ENCODE data around the gene INIP. TPM values are rescaled to one million over a fixed set of nuclear protein-coding genes. Genes with fewer than 3 reads are reported as not detected.

Gene INIP
- total RNA-seq, 5 donors from 2014 or later (not counting 1 experiment from before 2014, with no cell fraction given), result 13.6 to 27.4 (median 22.6) TPM

DNA sequence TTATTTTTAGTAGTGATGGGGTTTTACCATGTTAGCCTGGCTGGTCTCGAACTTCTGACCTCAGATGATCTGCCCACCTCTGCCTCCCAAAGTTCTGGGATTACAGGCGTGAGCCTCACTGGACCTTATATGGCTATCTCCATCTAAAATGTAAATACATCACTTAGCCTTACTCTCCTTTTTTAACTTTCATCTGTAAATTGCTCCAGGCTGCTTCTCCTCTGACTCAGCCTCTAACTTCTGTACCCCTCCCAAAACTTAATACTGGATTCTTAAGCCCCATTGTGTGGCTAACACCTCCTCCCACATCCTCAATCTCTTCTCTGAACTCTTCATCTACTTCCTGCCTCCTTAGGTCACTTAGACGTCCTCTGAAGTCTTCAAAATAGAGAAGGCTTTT is 36.7 kb upstream of the INIP start:
- ATAC-seq (replicated peaks in 1 of 4), result peak; percentile 39 to 63 (median 50)
- Histone ChIP-seq H3K4me1 (ENCODE audit: control insufficient read depth in 1 of 2, extremely low read depth in 1 of 2, insufficient read depth in 2 of 2, low read length in 2 of 2) (peaks cover 18 to 61% of the 10 kb centered on the region in 2 experiments), H3K36me3 (ENCODE audit: control insufficient read depth in 2 of 2, extremely low read depth in 1 of 2, insufficient read depth in 1 of 2, low read length in 1 of 2) (no peaks in the 10 kb centered on the region), H3K27ac (ENCODE audit: low read length) (no peak overlapping the region), H3K9me3 (no peaks in the 10 kb centered on the region), H3K27me3 (replicated peaks in 1 of 2; ENCODE audit: control insufficient read depth in 2 of 2, extremely low read depth in 1 of 2, insufficient read depth in 2 of 2, low read length in 1 of 2) (no peaks in the 10 kb centered on the region), H3K4me3 (ENCODE audit: control insufficient read depth in 1 of 2, extremely low read depth in 1 of 2, low read length in 1 of 2) (no peak overlapping the region)
- POLR2A ChIA-PET, result no interaction called here
- WGBS (ENCODE audit: insufficient coverage), result 22% methylated on average over 1 of the region's 3 CpGs
- H3K4me3 Mint-ChIP-seq, result peak overlapping the region; percentile 7 to 55 (median 10)
- peak overlapping the region; percentile 74 to 75 for H3K27ac Mint-ChIP-seq
- peaks cover 5% of the 10 kb centered on the region for H3K36me3 Mint-ChIP-seq
- H3K27me3 Mint-ChIP-seq, result no peaks in the 10 kb centered on the region
- H3K4me1 Mint-ChIP-seq, result peaks cover 72 to 82% (median 76%) of the 10 kb centered on the region in 3 donors
- DNase-seq, result peak in 20 of 35 experiments; percentile 5 to 73 (median 22)
- H3K9me3 Mint-ChIP-seq, result no peaks in the 10 kb centered on the region
- CTCF ChIA-PET, result no interaction called here

DNA sequence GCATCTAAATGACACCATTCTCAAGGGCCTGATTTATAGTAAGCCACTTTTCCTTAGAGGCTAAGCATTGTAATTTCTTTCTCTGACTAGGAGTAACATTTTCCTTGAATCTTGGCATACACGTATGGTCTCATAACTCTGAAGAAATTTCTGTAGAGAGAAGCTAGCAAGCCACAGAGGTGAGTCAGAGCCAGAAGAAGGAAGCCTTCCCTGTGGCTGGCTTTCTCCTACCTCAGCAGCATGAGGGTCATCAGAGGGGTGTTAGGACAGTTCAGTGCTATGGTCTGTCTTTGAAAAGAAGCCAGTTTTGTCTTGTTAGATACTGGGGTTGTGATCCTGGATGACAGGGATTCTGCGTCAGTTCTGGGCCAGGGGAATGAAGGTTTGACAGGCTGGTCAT is 35.8 kb upstream of the INIP start:
- H3K4me1 ChIP-seq (ENCODE audit: control insufficient read depth in 1 of 2, extremely low read depth in 1 of 2, insufficient read depth in 2 of 2, low read length in 2 of 2), result peaks cover 20 to 56% of the 10 kb centered on the region in 2 experiments

DNA sequence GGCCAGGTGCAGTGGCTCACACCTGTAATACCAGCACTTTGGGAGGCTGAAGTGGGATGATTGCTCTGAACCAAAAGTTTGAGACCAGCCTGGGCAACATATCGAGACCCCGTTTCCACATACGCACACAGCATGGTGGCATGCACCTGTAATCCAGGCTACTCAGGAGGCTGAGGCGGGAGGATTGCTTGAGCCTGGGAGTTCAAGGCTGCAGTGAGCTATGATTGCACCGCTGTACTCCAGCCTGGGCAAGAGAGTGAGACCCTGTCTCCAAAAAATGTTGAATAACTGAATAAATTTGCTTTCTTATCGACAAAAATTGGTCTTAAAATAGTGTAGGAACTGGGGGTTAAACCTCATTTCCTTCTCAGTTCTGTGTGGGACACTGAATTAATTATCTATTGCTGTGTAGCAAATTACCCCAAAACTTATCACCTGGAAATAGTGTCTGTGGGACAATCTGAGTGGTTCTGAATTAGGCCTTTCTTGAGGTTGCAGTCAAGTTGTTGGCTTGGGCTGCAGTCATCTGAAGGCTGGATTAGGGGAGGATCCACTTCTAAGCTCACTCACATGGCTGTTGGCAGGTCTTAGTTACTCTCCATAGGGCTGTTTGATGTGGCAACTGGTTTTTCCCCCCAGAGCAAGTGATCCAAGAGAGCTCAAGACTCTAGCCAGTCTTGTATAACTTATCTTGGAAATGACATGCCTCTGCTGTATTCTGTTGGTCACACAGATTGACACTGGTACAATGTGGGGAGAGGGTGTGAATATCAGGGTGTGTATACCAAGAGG is 34.6 kb upstream of the INIP start:
- ChIA-PET POLR2A (interaction anchor here in 1 of 2 donors (0.6 kb wide), 1 partner anchor 49 kb away, joined by 4 read pairs; no protein-coding TSS in a partner anchor), CTCF (no interaction called here)
- no peaks in the 10 kb centered on the region for H3K36me3 Mint-ChIP-seq
- DNase-seq (peak in 1 of 35 experiments; percentile 8), ATAC-seq (replicated peaks in 1 of 4) (no peak)
- peaks cover 20 to 54% of the 10 kb centered on the region in 2 experiments for H3K4me1 ChIP-seq (ENCODE audit: control insufficient read depth in 1 of 2, extremely low read depth in 1 of 2, insufficient read depth in 2 of 2, low read length in 2 of 2)
- H3K4me1 Mint-ChIP-seq, result peaks cover 72 to 85% (median 75%) of the 10 kb centered on the region in 3 donors
- H3K36me3 ChIP-seq (ENCODE audit: control insufficient read depth in 2 of 2, extremely low read depth in 1 of 2, insufficient read depth in 1 of 2, low read length in 1 of 2), result no peaks in the 10 kb centered on the region
- 80% methylated on average over 5 of the region's 6 CpGs for WGBS (ENCODE audit: insufficient coverage)
- peak overlapping the region in 1 of 2 donors; percentile 76 for H3K27ac Mint-ChIP-seq
- H3K27me3 Mint-ChIP-seq, result no peaks in the 10 kb centered on the region
- no peak overlapping the region for H3K27ac ChIP-seq (ENCODE audit: low read length)
- no peaks in the 10 kb centered on the region for H3K27me3 ChIP-seq (replicated peaks in 1 of 2; ENCODE audit: control insufficient read depth in 2 of 2, extremely low read depth in 1 of 2, insufficient read depth in 2 of 2, low read length in 1 of 2)
- H3K9me3 Mint-ChIP-seq, result no peaks in the 10 kb centered on the region
- no peaks in the 10 kb centered on the region for H3K9me3 ChIP-seq
- H3K4me3 Mint-ChIP-seq, result peak overlapping the region; percentile 80 to 87 (median 84)
- H3K4me3 ChIP-seq (ENCODE audit: control insufficient read depth in 1 of 2, extremely low read depth in 1 of 2, low read length in 1 of 2), result no peak overlapping the region

More for the DNA sequence above, 35.8 kb upstream of the INIP start:
- H3K27me3 ChIP-seq (replicated peaks in 1 of 2; ENCODE audit: control insufficient read depth in 2 of 2, extremely low read depth in 1 of 2, insufficient read depth in 2 of 2, low read length in 1 of 2), result no peaks in the 10 kb centered on the region
- no peak overlapping the region for H3K4me3 ChIP-seq (ENCODE audit: control insufficient read depth in 1 of 2, extremely low read depth in 1 of 2, low read length in 1 of 2)
- no peak for ATAC-seq (replicated peaks in 1 of 4)
- no peaks in the 10 kb centered on the region for H3K9me3 ChIP-seq
- DNase-seq, result no peak
- Mint-ChIP-seq H3K9me3 (no peaks in the 10 kb centered on the region), H3K36me3 (peaks cover 5% of the 10 kb centered on the region), H3K27me3 (no peaks in the 10 kb centered on the region), H3K27ac (peak overlapping the region in 1 of 2 donors; percentile 74), H3K4me3 (peak overlapping the region in 1 of 3 donors; percentile 17), H3K4me1 (peaks cover 75 to 85% (median 77%) of the 10 kb centered on the region in 3 donors)
- H3K27ac ChIP-seq (ENCODE audit: low read length), result no peak overlapping the region
- POLR2A ChIA-PET, result no interaction called here
- WGBS (ENCODE audit: insufficient coverage), result 100% methylated on average over 1 of the region's 2 CpGs
- no peaks in the 10 kb centered on the region for H3K36me3 ChIP-seq (ENCODE audit: control insufficient read depth in 2 of 2, extremely low read depth in 1 of 2, insufficient read depth in 1 of 2, low read length in 1 of 2)
- CTCF ChIA-PET, result interaction anchor here in 1 of 2 donors (0.5 kb wide), 1 partner anchor 36 kb away, joined by 6 read pairs; the partner anchor contains the start of gene INIP

DNA sequence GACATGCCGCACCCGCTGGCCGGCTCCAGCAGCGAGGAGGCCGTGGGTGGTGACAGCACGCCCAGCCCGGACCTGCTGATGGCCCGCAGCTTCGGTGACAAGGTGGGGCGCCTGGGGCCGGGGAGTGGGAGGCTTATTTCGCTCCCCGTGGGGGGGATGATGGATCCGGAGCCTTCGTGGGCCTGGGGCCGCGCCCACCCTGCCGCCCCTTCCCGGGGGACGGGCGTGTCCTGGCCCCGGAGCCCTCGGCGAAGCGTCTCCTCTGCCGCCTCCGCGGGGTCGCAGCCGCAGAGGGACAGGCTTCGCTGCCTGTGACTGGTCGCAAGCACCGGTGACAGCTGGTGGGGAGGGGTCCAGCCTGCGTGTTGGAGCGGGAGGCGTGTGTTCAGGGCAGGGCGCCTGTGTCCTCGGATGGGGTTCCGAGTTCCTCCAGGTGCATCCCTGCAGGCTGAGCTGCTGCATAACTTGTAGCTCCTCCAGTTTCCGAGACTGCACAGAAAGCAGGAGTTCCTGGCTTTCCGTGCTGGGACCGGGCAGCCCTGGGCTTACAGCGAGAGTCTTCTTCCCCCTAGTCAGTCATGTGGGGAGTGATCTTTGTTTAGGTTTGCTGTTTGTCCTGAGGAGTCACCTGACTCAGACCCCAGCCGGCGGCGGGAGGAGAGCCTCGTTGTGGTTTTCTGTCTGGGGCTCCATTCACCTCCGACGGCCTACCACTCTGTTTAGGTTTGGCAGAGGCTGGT is 33.3 kb upstream of the INIP start:
- H3K36me3 Mint-ChIP-seq, result no peaks in the 10 kb centered on the region
- peaks cover 65 to 72% (median 67%) of the 10 kb centered on the region in 3 donors for H3K4me1 Mint-ChIP-seq
- Histone ChIP-seq H3K9me3 (no peaks in the 10 kb centered on the region), H3K27ac (ENCODE audit: low read length) (no peak overlapping the region), H3K36me3 (ENCODE audit: control insufficient read depth in 2 of 2, extremely low read depth in 1 of 2, insufficient read depth in 1 of 2, low read length in 1 of 2) (no peaks in the 10 kb centered on the region), H3K4me3 (ENCODE audit: control insufficient read depth in 1 of 2, extremely low read depth in 1 of 2, low read length in 1 of 2) (peak overlapping the region; percentile 72 to 85), H3K4me1 (ENCODE audit: control insufficient read depth in 1 of 2, extremely low read depth in 1 of 2, insufficient read depth in 2 of 2, low read length in 2 of 2) (peaks cover 20 to 54% of the 10 kb centered on the region in 2 experiments), H3K27me3 (replicated peaks in 1 of 2; ENCODE audit: control insufficient read depth in 2 of 2, extremely low read depth in 1 of 2, insufficient read depth in 2 of 2, low read length in 1 of 2) (no peaks in the 10 kb centered on the region)
- H3K9me3 Mint-ChIP-seq, result no peaks in the 10 kb centered on the region
- H3K27me3 Mint-ChIP-seq, result no peaks in the 10 kb centered on the region
- WGBS (ENCODE audit: insufficient coverage), result under 1% methylated on average over 48 of the region's 49 CpGs
- ATAC-seq (replicated peaks in 1 of 4), result peak; percentile 2 to 12 (median 5)
- DNase-seq, result peak in 25 of 35 experiments; percentile 2 to 59 (median 18)
- H3K4me3 Mint-ChIP-seq, result peak overlapping the region; percentile 80 to 87 (median 84)
- CTCF ChIA-PET, result interaction anchor here (0.5 to 2.3 kb wide), 5 partner anchors 32 to 1722 kb away, joined by 3 to 8 read pairs (median 4); partner anchors contain the start of gene INIP (in 1 of the 2)
- H3K27ac Mint-ChIP-seq, result peak overlapping the region; percentile 76 to 78
- POLR2A ChIA-PET, result interaction anchor here in 1 of 2 donors (1.4 kb wide), 1 partner anchor 33 kb away, joined by 6 read pairs; the partner anchor contains the start of gene INIP

DNA sequence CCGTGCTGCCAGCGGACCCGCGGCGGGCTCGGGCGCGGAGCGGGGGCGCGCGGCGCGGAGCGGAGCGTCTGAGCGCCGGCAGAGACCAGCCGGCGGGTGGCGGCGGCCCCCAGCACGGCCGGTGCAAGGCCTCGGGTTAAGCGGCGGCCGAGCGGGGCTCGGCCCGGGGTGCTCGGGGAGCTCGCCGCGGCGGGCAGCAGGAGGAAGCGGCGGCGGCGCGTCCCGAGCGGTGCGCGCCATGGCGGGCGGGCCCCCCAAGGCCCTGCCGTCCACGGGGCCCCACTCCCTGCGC is 32.8 kb upstream of the INIP start:
- under 1% methylated on average over 50 of the region's 50 CpGs for WGBS (ENCODE audit: insufficient coverage)
- H3K27ac ChIP-seq (ENCODE audit: low read length), result no peak overlapping the region
- peaks cover 60 to 67% (median 62%) of the 10 kb centered on the region in 3 donors for H3K4me1 Mint-ChIP-seq

More for the DNA sequence above, 32.8 kb upstream of the INIP start:
- Histone ChIP-seq H3K4me1 (ENCODE audit: control insufficient read depth in 1 of 2, extremely low read depth in 1 of 2, insufficient read depth in 2 of 2, low read length in 2 of 2) (peaks cover 20 to 53% of the 10 kb centered on the region in 2 experiments), H3K4me3 (ENCODE audit: control insufficient read depth in 1 of 2, extremely low read depth in 1 of 2, low read length in 1 of 2) (peak overlapping the region; percentile 72 to 85), H3K27me3 (replicated peaks in 1 of 2; ENCODE audit: control insufficient read depth in 2 of 2, extremely low read depth in 1 of 2, insufficient read depth in 2 of 2, low read length in 1 of 2) (no peaks in the 10 kb centered on the region), H3K9me3 (no peaks in the 10 kb centered on the region), H3K36me3 (ENCODE audit: control insufficient read depth in 2 of 2, extremely low read depth in 1 of 2, insufficient read depth in 1 of 2, low read length in 1 of 2) (no peaks in the 10 kb centered on the region)
- CTCF ChIA-PET, result interaction anchor here (0.5 to 2.3 kb wide), 4 partner anchors 32 to 1721 kb away, joined by 3 to 8 read pairs (median 4); partner anchors contain the start of gene INIP (in 1 of the 2)
- POLR2A ChIA-PET, result interaction anchor here in 1 of 2 donors (1.4 kb wide), 1 partner anchor 33 kb away, joined by 6 read pairs; the partner anchor contains the start of gene INIP
- Mint-ChIP-seq H3K4me3 (peak overlapping the region in 1 of 3 donors; percentile 92), H3K9me3 (no peaks in the 10 kb centered on the region), H3K36me3 (no peaks in the 10 kb centered on the region), H3K27ac (no peak overlapping the region), H3K27me3 (no peaks in the 10 kb centered on the region)
- peak in 1 of 35 experiments; percentile 11 for DNase-seq
- peak; percentile 33 to 55 (median 48) for ATAC-seq (replicated peaks in 1 of 4)

Measured in T-cell (primary cell).